Measurements from ENCODE around the gene KEL. TPM values are rescaled to one million over a fixed set of nuclear protein-coding genes. Genes with fewer than 3 reads are reported as not detected.

The KEL gene
- total RNA-seq, 1 experiment from 2014 or later = not detected

- H3K4me1 ChIP-seq (ENCODE audit: low read length) = no peaks in the 10 kb centered on the region
- H3K36me3 ChIP-seq (ENCODE audit: insufficient read depth, low read length) = no peaks in the 10 kb centered on the region
- no peaks in the 10 kb centered on the region for H3K27me3 ChIP-seq (ENCODE audit: low read length)
- no peak overlapping the region for H3K9ac ChIP-seq (ENCODE audit: low read length)
- no peaks in the 10 kb centered on the region for H3K79me2 ChIP-seq (ENCODE audit: low read length)
- no peaks in the 10 kb centered on the region for H3K9me2 ChIP-seq (replicated peaks; ENCODE audit: insufficient read depth, low read length)
- no peak overlapping the region for H3K4me2 ChIP-seq (ENCODE audit: low read depth, low read length, poor library complexity, severe bottlenecking)
- no peak for DNase-seq
- H3K9me3 ChIP-seq (ENCODE audit: low read length) = no peaks in the 10 kb centered on the region
- H3K4me3 ChIP-seq (ENCODE audit: low read length) = no peak overlapping the region
- no peaks in the 10 kb centered on the region for H4K20me1 ChIP-seq (ENCODE audit: insufficient read depth, low read depth, low read length)
- no peak overlapping the region for H2AFZ ChIP-seq (ENCODE audit: low read length)
- no peak overlapping the region for H3K27ac ChIP-seq (ENCODE audit: low read length)
These were observed 65.3 kb downstream of the KEL start for GRCh38 chr7:142896741-142897379.

- Histone ChIP-seq H3K27ac (ENCODE audit: low read length) (no peak overlapping the region), H3K4me2 (ENCODE audit: low read depth, low read length, poor library complexity, severe bottlenecking) (no peak overlapping the region), H4K20me1 (ENCODE audit: insufficient read depth, low read depth, low read length) (no peaks in the 10 kb centered on the region), H3K27me3 (ENCODE audit: low read length) (no peaks in the 10 kb centered on the region), H3K79me2 (ENCODE audit: low read length) (no peaks in the 10 kb centered on the region), H3K9me2 (replicated peaks; ENCODE audit: insufficient read depth, low read length) (no peaks in the 10 kb centered on the region), H3K9me3 (ENCODE audit: low read length) (no peaks in the 10 kb centered on the region), H3K9ac (ENCODE audit: low read length) (no peak overlapping the region), H3K36me3 (ENCODE audit: insufficient read depth, low read length) (no peaks in the 10 kb centered on the region), H3K4me1 (ENCODE audit: low read length) (no peaks in the 10 kb centered on the region), H3K4me3 (ENCODE audit: low read length) (no peak overlapping the region), H2AFZ (ENCODE audit: low read length) (no peak overlapping the region)
- DNase-seq = no peak
These were observed 66.0 kb downstream of the KEL start for GRCh38 chr7:142896151-142896550.

- no peak for DNase-seq
- no peaks in the 10 kb centered on the region for H3K9me3 ChIP-seq (ENCODE audit: low read length)
- no peaks in the 10 kb centered on the region for H4K20me1 ChIP-seq (ENCODE audit: insufficient read depth, low read depth, low read length)
- no peaks in the 10 kb centered on the region for H3K9me2 ChIP-seq (replicated peaks; ENCODE audit: insufficient read depth, low read length)
- no peak overlapping the region for H2AFZ ChIP-seq (ENCODE audit: low read length)
- H3K4me2 ChIP-seq (ENCODE audit: low read depth, low read length, poor library complexity, severe bottlenecking) = no peak overlapping the region
- H3K9ac ChIP-seq (ENCODE audit: low read length) = no peak overlapping the region
- H3K79me2 ChIP-seq (ENCODE audit: low read length) = no peaks in the 10 kb centered on the region
- no peak overlapping the region for H3K27ac ChIP-seq (ENCODE audit: low read length)
- H3K4me3 ChIP-seq (ENCODE audit: low read length) = no peak overlapping the region
- H3K27me3 ChIP-seq (ENCODE audit: low read length) = no peaks in the 10 kb centered on the region
- H3K36me3 ChIP-seq (ENCODE audit: insufficient read depth, low read length) = no peaks in the 10 kb centered on the region
- no peaks in the 10 kb centered on the region for H3K4me1 ChIP-seq (ENCODE audit: low read length)
These were observed 67.1 kb downstream of the KEL start for GRCh38 chr7:142894985-142895593.

GRCh38 chr7:142894112-142894984, 67.8 kb downstream of the KEL start:
- no peaks in the 10 kb centered on the region for H3K36me3 ChIP-seq (ENCODE audit: insufficient read depth, low read length)
- no peak overlapping the region for H3K4me3 ChIP-seq (ENCODE audit: low read length)
- H3K4me2 ChIP-seq (ENCODE audit: low read depth, low read length, poor library complexity, severe bottlenecking) = no peak overlapping the region
- no peaks in the 10 kb centered on the region for H3K9me2 ChIP-seq (replicated peaks; ENCODE audit: insufficient read depth, low read length)
- DNase-seq = no peak
- no peak overlapping the region for H3K27ac ChIP-seq (ENCODE audit: low read length)
- H4K20me1 ChIP-seq (ENCODE audit: insufficient read depth, low read depth, low read length) = no peaks in the 10 kb centered on the region
- no peaks in the 10 kb centered on the region for H3K9me3 ChIP-seq (ENCODE audit: low read length)
- no peak overlapping the region for H2AFZ ChIP-seq (ENCODE audit: low read length)
- H3K9ac ChIP-seq (ENCODE audit: low read length) = no peak overlapping the region
- no peaks in the 10 kb centered on the region for H3K4me1 ChIP-seq (ENCODE audit: low read length)
- no peaks in the 10 kb centered on the region for H3K79me2 ChIP-seq (ENCODE audit: low read length)
- no peaks in the 10 kb centered on the region for H3K27me3 ChIP-seq (ENCODE audit: low read length)

- Histone ChIP-seq H3K27me3 (ENCODE audit: low read length) (no peaks in the 10 kb centered on the region), H3K36me3 (ENCODE audit: insufficient read depth, low read length) (no peaks in the 10 kb centered on the region), H2AFZ (ENCODE audit: low read length) (no peak overlapping the region; the same call in 1 of the 2 replicates), H3K79me2 (ENCODE audit: low read length) (no peaks in the 10 kb centered on the region), H3K4me3 (ENCODE audit: low read length) (no peak overlapping the region), H3K27ac (ENCODE audit: low read length) (no peak overlapping the region), H3K9ac (ENCODE audit: low read length) (no peak overlapping the region), H3K4me1 (ENCODE audit: low read length) (no peaks in the 10 kb centered on the region), H3K4me2 (ENCODE audit: low read depth, low read length, poor library complexity, severe bottlenecking) (no peak overlapping the region), H3K9me2 (replicated peaks; ENCODE audit: insufficient read depth, low read length) (no peaks in the 10 kb centered on the region), H3K9me3 (ENCODE audit: low read length) (no peaks in the 10 kb centered on the region), H4K20me1 (ENCODE audit: insufficient read depth, low read depth, low read length) (no peaks in the 10 kb centered on the region)
- no peak for DNase-seq
These were observed 69.2 kb downstream of the KEL start for GRCh38 chr7:142892951-142893350.

- no peaks in the 10 kb centered on the region for H3K79me2 ChIP-seq (ENCODE audit: low read length)
These were observed 70.6 kb downstream of the KEL start for GRCh38 chr7:142891490-142892082.

More at GRCh38 chr7:142891490-142892082, 70.6 kb downstream of the KEL start:
- H3K4me3 ChIP-seq (ENCODE audit: low read length) = no peak overlapping the region
- H3K9ac ChIP-seq (ENCODE audit: low read length) = no peak overlapping the region
- H3K9me2 ChIP-seq (replicated peaks; ENCODE audit: insufficient read depth, low read length) = no peaks in the 10 kb centered on the region
- no peak for DNase-seq
- no peak overlapping the region for H3K4me2 ChIP-seq (ENCODE audit: low read depth, low read length, poor library complexity, severe bottlenecking)
- no peaks in the 10 kb centered on the region for H4K20me1 ChIP-seq (ENCODE audit: insufficient read depth, low read depth, low read length)
- no peaks in the 10 kb centered on the region for H3K27me3 ChIP-seq (ENCODE audit: low read length)
- no peaks in the 10 kb centered on the region for H3K36me3 ChIP-seq (ENCODE audit: insufficient read depth, low read length)
- H3K27ac ChIP-seq (ENCODE audit: low read length) = no peak overlapping the region
- no peaks in the 10 kb centered on the region for H3K4me1 ChIP-seq (ENCODE audit: low read length)
- H3K9me3 ChIP-seq (ENCODE audit: low read length) = no peaks in the 10 kb centered on the region
- no peak overlapping the region for H2AFZ ChIP-seq (ENCODE audit: low read length)
